Muscle of leg (tissue), 11 donors: Measurements from ENCODE around the gene STAT1. TPM values are rescaled to one million over a fixed set of nuclear protein-coding genes. Genes with fewer than 3 reads are reported as not detected.
A peak's percentile ranks its signal among the peaks of the same experiment; 100 is the strongest.

Experiments
- DNase-seq: peaks from one replicate; pipeline ENCODE4 v3.0.0; 2013
- H3K27ac ChIP-seq: one replicate; pipeline ENCODE4 v1.5.1; 2013; ENCODE audit warnings: mild to moderate bottlenecking, low read length, control low read depth
- H3K27me3 ChIP-seq: one replicate; pipeline ENCODE4 v1.6.1; 2013; ENCODE audit warnings: low read length; ENCODE audit not compliant: control insufficient read depth, insufficient read depth
- H3K36me3 ChIP-seq: one replicate; pipeline ENCODE4 v1.6.1; 2013; ENCODE audit warnings: low read length; ENCODE audit not compliant: control insufficient read depth, insufficient read depth
- H3K4me1 ChIP-seq: one replicate; pipeline ENCODE4 v1.6.1; 2013; ENCODE audit warnings: low read length; ENCODE audit not compliant: control insufficient read depth, insufficient read depth
- H3K4me3 ChIP-seq: one replicate; pipeline ENCODE4 v1.5.1; 2013; ENCODE audit warnings: low read length, control low read depth
- H3K9me3 ChIP-seq: replicated peaks from 2 replicates; pipeline ENCODE4 v1.6.1; 2013; ENCODE audit warnings: low read depth, low read length; ENCODE audit not compliant: control insufficient read depth
- WGBS: methylation state at CpG from one replicate; pipeline ENCODE4 v1.1.5; 2013; ENCODE audit warnings: missing lambda C conversion rate; ENCODE audit not compliant: insufficient coverage; 5-methylcytosine and 5-hydroxymethylcytosine counted together
- polyA plus RNA-seq, 8 donors: library from polyadenylated mRNA; unstranded; fragments of 120-200 nt; gene quantifications; one replicate each; pipeline versions ENCODE4 v1.2.1 to v1.2.3, GENCODE V29; 2013; ENCODE audit warnings: inconsistent platforms in 1 of 8, low replicate concordance in 1 of 8; ENCODE audit not compliant: insufficient read length in 8 of 8, insufficient read depth in 1 of 8
- total RNA-seq: library from RNA; stranded (reverse); fragments of 120-200 nt; gene quantifications from one replicate; pipeline ENCODE4 v1.2.4, GENCODE V29; 2013

The STAT1 gene
- total and polyA plus RNA-seq, 9 donors = 23.6 to 36.0 (median 31.1) TPM

DNA sequence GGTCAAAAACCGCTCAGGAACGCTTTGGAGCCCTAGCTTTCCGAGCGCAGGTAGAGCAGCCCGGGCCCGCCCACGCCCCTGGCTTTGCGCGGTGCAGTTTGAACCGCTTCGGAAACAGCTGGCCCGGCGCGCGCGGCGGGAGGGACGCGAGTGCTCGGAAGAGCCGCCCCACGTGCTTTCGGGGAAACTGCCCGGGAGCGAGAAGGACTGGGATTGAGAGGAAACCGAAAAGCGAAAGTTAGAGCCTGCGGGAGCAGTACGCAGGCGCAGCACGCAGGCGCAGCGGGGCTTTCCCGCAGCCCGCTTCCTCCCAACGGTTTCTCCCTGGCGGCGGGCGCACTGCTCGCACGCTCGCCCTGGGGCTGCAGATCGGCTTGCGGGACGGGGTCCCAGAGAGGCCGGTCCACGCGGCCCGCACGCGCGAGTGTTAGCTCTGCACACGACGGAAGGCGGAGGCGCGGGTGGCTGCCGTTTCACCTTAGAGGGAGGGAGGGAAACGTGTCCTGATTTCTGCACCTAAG, 6.3 kb upstream of the STAT1 start:
- H3K27me3 ChIP-seq = no peaks in the 10 kb centered on the region
- no peaks in the 10 kb centered on the region for H3K36me3 ChIP-seq
- H3K27ac ChIP-seq = peak overlapping the region; percentile 94
- under 1% methylated on average over 58 of the region's 59 CpGs for WGBS
- H3K4me1 ChIP-seq = peaks cover 9% of the 10 kb centered on the region
- H3K9me3 ChIP-seq = no peaks in the 10 kb centered on the region
- peak overlapping the region; percentile 80 for H3K4me3 ChIP-seq
- DNase-seq = peak; percentile 99

GRCh38 chr2:191019376-191019775, 5.4 kb upstream of the STAT1 start:
- no CpG with 5 or more reads among the region's 3 CpGs for WGBS
- H3K4me1 ChIP-seq = peaks cover 15% of the 10 kb centered on the region
- no peak overlapping the region for H3K27ac ChIP-seq

GRCh38 chr2:191018643-191019119, 4.7 kb upstream of the STAT1 start:
- WGBS = no CpG with 5 or more reads among the region's 3 CpGs
- Histone ChIP-seq H3K9me3 (no peaks in the 10 kb centered on the region), H3K27me3 (no peaks in the 10 kb centered on the region), H3K4me3 (no peak overlapping the region), H3K27ac (no peak overlapping the region), H3K36me3 (no peaks in the 10 kb centered on the region), H3K4me1 (peaks cover 16% of the 10 kb centered on the region)
- no peak for DNase-seq

More at GRCh38 chr2:191019376-191019775, 5.4 kb upstream of the STAT1 start:
- Histone ChIP-seq H3K27me3 (no peaks in the 10 kb centered on the region), H3K9me3 (no peaks in the 10 kb centered on the region), H3K4me3 (no peak overlapping the region), H3K36me3 (no peaks in the 10 kb centered on the region)
- DNase-seq = no peak

DNA sequence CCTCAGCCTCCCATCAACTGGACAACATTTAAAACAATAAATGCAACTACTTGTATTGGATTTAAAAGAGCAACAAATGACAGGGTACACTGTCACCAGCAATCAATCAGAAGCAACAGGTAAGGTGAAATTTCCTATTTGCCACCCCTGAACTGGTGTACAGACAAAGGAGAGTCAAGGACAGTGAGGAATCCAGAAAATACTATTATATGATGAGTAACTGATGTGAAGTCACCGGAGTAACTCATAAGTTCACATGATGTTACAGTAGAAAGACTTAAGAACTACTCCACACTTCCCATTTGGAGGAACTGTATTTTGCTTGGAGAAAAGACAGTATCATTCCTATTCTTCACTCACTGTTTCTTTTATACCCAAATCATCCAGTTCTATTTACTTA, 4.1 kb upstream of the STAT1 start:
- H3K36me3 ChIP-seq = no peaks in the 10 kb centered on the region
- no peaks in the 10 kb centered on the region for H3K9me3 ChIP-seq
- H3K4me1 ChIP-seq = peaks cover 17% of the 10 kb centered on the region
- DNase-seq = no peak
- H3K27ac ChIP-seq = no peak overlapping the region
- no peaks in the 10 kb centered on the region for H3K27me3 ChIP-seq
- H3K4me3 ChIP-seq = no peak overlapping the region
- WGBS = no CpG with 5 or more reads among the region's 1 CpG

DNA sequence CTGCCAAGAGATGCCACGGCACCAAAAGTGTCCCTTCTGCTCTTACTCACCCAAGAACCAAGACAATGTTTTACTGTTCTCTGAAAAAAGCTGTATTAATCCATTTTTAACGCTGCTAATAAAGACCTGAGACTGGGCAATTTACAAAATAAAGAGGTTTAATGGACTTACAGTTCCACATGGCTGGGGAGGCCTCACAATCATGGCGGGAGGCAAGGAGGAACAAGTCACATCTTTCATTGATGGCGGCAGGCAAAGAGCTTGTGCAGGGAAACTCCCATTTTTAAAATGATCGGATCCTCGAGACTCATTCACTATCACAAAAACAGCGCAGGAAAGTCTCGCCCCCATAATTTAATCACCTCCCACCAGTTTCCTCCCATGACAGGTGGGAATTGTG, 1.9 kb upstream of the STAT1 start:
- Histone ChIP-seq H3K4me1 (peaks cover 33% of the 10 kb centered on the region), H3K27ac (no peak overlapping the region), H3K9me3 (no peaks in the 10 kb centered on the region), H3K27me3 (no peaks in the 10 kb centered on the region), H3K36me3 (peaks cover 18% of the 10 kb centered on the region), H3K4me3 (no peak overlapping the region)
- DNase-seq = no peak
- 90% methylated on average over 2 of the region's 8 CpGs for WGBS

GRCh38 chr2:191015239-191015638, 1.3 kb upstream of the STAT1 start:
- no peak overlapping the region for H3K4me3 ChIP-seq
- no peak for DNase-seq
- no peaks in the 10 kb centered on the region for H3K27me3 ChIP-seq
- peaks cover 19% of the 10 kb centered on the region for H3K36me3 ChIP-seq
- no peaks in the 10 kb centered on the region for H3K9me3 ChIP-seq
- H3K4me1 ChIP-seq = peaks cover 30% of the 10 kb centered on the region
- H3K27ac ChIP-seq = peak overlapping the region; percentile 98
- WGBS = 100% methylated on average over 2 of the region's 2 CpGs

- Histone ChIP-seq H3K27me3 (no peaks in the 10 kb centered on the region), H3K27ac (peak overlapping the region; percentile 98), H3K36me3 (peaks cover 19% of the 10 kb centered on the region), H3K9me3 (no peaks in the 10 kb centered on the region), H3K4me3 (peak overlapping the region; percentile 73), H3K4me1 (peaks cover 30% of the 10 kb centered on the region)
- 56% methylated on average over 3 of the region's 4 CpGs for WGBS
- no peak for DNase-seq
Observed at GRCh38 chr2:191014653-191015020, 666 bp upstream of the STAT1 start.

GRCh38 chr2:191013682-191013931, 364 bp downstream of the STAT1 start:
- H3K36me3 ChIP-seq = peaks cover 22% of the 10 kb centered on the region
- H3K4me3 ChIP-seq = peak overlapping the region; percentile 73
- WGBS = 1% methylated on average over 13 of the region's 14 CpGs
- no peaks in the 10 kb centered on the region for H3K9me3 ChIP-seq
- H3K27me3 ChIP-seq = no peaks in the 10 kb centered on the region
- H3K27ac ChIP-seq = peak overlapping the region; percentile 93
- H3K4me1 ChIP-seq = peaks cover 30% of the 10 kb centered on the region
- DNase-seq = no peak

DNA sequence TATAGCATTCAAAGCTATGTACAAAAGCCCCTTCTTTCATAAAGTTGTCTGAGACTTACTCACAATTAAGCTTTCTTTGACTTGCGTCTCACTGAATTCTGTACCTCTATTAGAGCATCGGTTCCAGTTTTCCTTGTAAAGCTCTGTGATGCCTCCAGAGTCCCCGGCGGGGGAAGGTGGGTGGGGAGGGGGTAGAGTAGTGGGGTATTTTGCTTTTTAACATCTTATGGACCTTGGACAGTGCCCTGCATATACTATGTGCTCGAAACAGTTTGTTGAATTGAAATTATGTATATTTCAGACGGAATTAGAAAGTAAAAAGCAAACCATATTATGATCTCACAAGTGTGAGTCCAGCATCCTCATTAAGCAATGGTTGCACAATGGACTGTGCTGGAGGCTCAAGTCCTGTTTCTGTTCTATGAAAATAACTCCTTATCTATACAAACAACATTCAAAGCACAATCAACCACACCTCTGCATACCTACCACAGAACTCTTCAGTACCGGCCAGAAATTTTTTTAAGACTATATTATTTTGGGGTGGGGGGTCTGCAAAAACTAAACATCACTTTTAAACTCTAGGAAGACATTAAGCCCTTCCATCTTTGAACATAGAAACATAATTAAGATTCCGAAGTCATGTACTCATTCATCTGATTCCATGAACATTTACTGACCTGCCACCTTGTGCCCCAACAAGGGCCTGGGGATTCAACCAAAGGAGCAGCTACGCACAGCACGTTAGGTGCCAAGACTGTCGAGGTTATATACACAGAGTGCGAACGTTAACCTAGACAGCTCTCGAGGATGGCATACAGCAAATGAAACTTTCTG, 908 bp downstream of the STAT1 start:
- H3K9me3 ChIP-seq = no peaks in the 10 kb centered on the region
- H3K4me3 ChIP-seq = peak overlapping the region; percentile 73
- WGBS = 11% methylated on average over 7 of the region's 14 CpGs
- no peak for DNase-seq
- H3K27ac ChIP-seq = peak overlapping the region; percentile 93
- peaks cover 26% of the 10 kb centered on the region for H3K36me3 ChIP-seq
- peaks cover 30% of the 10 kb centered on the region for H3K4me1 ChIP-seq
- no peaks in the 10 kb centered on the region for H3K27me3 ChIP-seq

DNA sequence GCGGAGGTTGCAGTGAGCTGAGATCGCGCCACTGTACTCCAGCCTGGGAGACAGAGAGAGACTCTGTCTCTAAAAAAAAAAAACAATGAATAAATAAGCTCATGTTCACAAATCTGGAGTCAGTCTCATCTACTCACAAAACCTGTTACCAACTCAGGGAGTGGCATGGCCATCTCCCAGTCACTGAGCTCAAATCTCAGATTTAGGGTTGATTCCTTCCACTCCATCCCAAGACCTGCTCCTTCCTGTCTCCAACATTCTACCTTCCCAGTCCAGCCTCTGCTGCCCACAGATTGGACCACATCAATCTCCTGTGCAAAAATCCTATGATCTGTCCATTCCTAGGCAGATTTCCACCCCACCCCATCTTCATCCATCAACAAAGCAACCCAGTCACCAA, 1.6 kb downstream of the STAT1 start:
- Histone ChIP-seq H3K36me3 (peaks cover 26% of the 10 kb centered on the region), H3K9me3 (no peaks in the 10 kb centered on the region), H3K4me3 (peak overlapping the region; percentile 73), H3K27ac (peak overlapping the region; percentile 93), H3K4me1 (peaks cover 30% of the 10 kb centered on the region), H3K27me3 (no peaks in the 10 kb centered on the region)
- DNase-seq = no peak
- no CpG with 5 or more reads among the region's 3 CpGs for WGBS
